Measurements from ENCODE around the gene TSPAN33. TPM values are rescaled to one million over a fixed set of nuclear protein-coding genes. Genes with fewer than 3 reads are reported as not detected.

Gene TSPAN33
- total and polyA plus RNA-seq, 10 of the 15 experiments (the other 5 are each of a cell fraction or from before 2014, with no cell fraction given) = 12.0 to 123 (median 86.3) TPM

DNA sequence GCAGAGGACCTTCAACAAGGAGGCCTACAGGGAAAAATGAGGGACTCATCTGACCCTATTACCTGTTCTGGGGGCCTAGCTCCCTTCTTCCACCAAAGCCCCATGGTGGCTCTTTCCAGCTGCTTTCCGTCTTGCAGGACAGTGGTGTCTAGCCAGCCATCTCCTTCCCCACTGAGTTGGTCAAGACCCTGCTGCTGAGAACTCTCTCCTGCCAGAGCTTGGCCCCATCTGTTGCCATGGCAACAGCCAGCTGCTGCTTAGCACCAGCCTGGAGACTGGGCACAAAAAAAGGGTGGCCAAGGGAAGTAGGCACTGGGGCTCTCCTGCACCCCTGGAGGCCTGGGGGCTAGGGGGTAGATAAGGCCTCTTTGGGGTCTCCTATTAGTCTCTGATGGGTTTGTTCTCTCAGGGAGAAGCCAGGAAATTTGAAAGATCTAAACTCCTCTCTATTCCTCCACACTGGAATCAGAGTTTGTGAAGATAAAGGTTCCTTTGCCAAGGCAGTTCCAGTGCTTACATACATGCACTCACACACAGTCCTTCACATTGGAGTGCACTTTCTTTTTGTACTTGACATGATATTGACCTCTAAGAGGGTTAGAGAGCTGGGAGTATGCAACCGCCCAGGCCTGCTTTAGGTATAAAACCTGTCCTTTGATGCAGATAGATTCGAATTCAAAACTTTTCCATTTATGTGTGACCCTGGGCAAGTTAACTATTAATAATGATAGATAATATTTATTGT, 15.8 kb downstream of the TSPAN33 start:
- in situ Hi-C loops (cut with MboI) = no loop called here

More for the DNA sequence above, 15.8 kb downstream of the TSPAN33 start:
- DNase-seq (ENCODE audit: low read depth, low spot score) (no peak), ATAC-seq (peak; percentile 54), FAIRE-seq (no peak)
- Histone ChIP-seq H3K27me3 (replicated peaks in 1 of 2; ENCODE audit: control insufficient read depth in 2 of 2, insufficient read depth in 2 of 2, low read length in 1 of 2) (no peaks in the 10 kb centered on the region), H3K9me3 (replicated peaks; ENCODE audit: control insufficient read depth, insufficient read depth, low read length) (no peaks in the 10 kb centered on the region; the same call in 1 of the 3 replicates), H3K27ac (ENCODE audit: control insufficient read depth, insufficient read depth) (no peak overlapping the region), H3K36me3 (ENCODE audit: control insufficient read depth in 2 of 2, insufficient read depth in 2 of 2, low read length in 1 of 2) (peaks cover 10 to 23% of the 10 kb centered on the region in 2 experiments), H3K4me1 (ENCODE audit: control insufficient read depth, insufficient read depth, low read length) (peaks cover 30% of the 10 kb centered on the region), H3K4me3 (no peak overlapping the region), H3K4me2 (ENCODE audit: control insufficient read depth, insufficient read depth) (no peak overlapping the region; the same call in 1 of the 2 replicates), H4K20me1 (ENCODE audit: control insufficient read depth, insufficient read depth) (no peaks in the 10 kb centered on the region; the same call in 1 of the 2 replicates), H3K79me2 (ENCODE audit: control insufficient read depth, insufficient read depth, low read length) (peaks cover 30% of the 10 kb centered on the region), H3K9ac (ENCODE audit: control insufficient read depth, insufficient read depth, low read length) (no peak overlapping the region), H2AFZ (ENCODE audit: control insufficient read depth, low read depth, low read length) (no peak overlapping the region)
- intact Hi-C loops (cut with micrococcal nuclease; ENCODE audit: unreplicated experiment) = loop anchor here (2.0 kb wide), 1 partner anchor 14 kb away; no protein-coding TSS in a partner anchor
- RAD21 ChIA-PET (ENCODE audit: unreplicated experiment) = interaction anchor here (1.5 to 1.9 kb wide), 3 partner anchors 9 to 68 kb away, joined by 3 to 5 read pairs (median 4); no protein-coding TSS in a partner anchor
- SMC1A ChIA-PET (ENCODE audit: uncharacterized antibody, unreplicated experiment) = interaction anchor here (1.0 to 5.5 kb wide), 10 partner anchors 8 to 210 kb away, joined by 3 to 83 read pairs (median 4); partner anchors contain the start of gene TSPAN33
- CTCF ChIA-PET = interaction anchor here (0.7 to 12.7 kb wide), 4 partner anchors 9 to 881 kb away, joined by 3 to 168 read pairs (median 4); partner anchors contain the start of gene TSPAN33
- TF ChIP-seq BMI1 (IDR thresholded peaks at IDR 0.05; ENCODE audit: borderline replicate concordance) (peak; percentile 86), TCF3 (IDR thresholded peaks at IDR 0.05; ENCODE audit: borderline replicate concordance, insufficient read depth, low read depth, low read length) (peak; percentile 40; the same call in 1 of the 2 replicates), RFX5 (IDR thresholded peaks at IDR 0.05; ENCODE audit: low read depth, low read length) (0 out of 2 replicates have a peak, but pooled peaks have one; percentile 40), JUND (IDR thresholded peaks at IDR 0.05; ENCODE audit: low read depth, low read length) (no peak)
- BruUV-seq (replicated peaks) = no TSS peak
- WGBS (ENCODE audit: insufficient coverage, insufficient replicate concordance, low lambda C conversion rate, missing lambda C conversion rate) = 64% methylated on average over 3 of the region's 3 CpGs
- POLR2A ChIA-PET = interaction anchor here (0.6 to 3.3 kb wide), 5 partner anchors 10 to 462 kb away, joined by 3 to 19 read pairs (median 10); no protein-coding TSS in a partner anchor

Measured in GM12878 (cell line).